Stimulated activated CD8-positive, alpha-beta memory T cell treated with anti-CD3 and anti-CD28 coated beads, Interleukin-15, amount 100 ng/mL, for 24 hours (primary cell): ENCODE results near the gene TMEM138.
A peak's percentile ranks its signal among the peaks of the same experiment; 100 is the strongest.

ENCODE experiments used
- DNase-seq: peaks from one replicate; pipeline ENCODE4 v3.0.0-alpha.2; 2020; ENCODE audit warnings: low read depth

The TMEM138 gene

GRCh38 chr11:61342207-61342803 lies 19.9 kb upstream of the TMEM138 start:
- DNase-seq, result no peak

GRCh38 chr11:61343792-61344745 lies 18.1 kb upstream of the TMEM138 start:
- no peak for DNase-seq

DNA sequence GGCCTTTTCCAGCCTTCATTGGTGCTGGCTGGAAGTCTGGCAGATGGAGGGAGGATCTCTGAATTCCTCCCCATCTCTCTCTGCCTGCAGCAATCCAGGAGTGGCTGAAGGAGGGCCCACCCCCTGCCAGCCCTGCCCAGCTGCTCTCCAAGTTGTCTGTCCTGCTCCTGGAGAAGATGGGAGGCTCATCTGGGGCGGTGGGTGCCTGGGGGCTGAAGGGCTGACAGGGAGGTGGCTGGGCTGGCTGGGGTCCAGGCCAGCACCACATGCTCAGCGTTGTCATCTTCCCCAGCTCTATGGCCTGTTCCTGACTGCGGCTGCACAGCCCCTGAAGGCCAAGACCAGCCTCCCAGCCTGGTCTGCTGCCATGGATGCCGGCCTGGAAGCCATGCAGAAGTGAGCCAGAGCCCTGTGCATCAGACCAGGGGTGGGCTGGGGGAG lies 17.0 kb upstream of the TMEM138 start:
- no peak for DNase-seq

DNA sequence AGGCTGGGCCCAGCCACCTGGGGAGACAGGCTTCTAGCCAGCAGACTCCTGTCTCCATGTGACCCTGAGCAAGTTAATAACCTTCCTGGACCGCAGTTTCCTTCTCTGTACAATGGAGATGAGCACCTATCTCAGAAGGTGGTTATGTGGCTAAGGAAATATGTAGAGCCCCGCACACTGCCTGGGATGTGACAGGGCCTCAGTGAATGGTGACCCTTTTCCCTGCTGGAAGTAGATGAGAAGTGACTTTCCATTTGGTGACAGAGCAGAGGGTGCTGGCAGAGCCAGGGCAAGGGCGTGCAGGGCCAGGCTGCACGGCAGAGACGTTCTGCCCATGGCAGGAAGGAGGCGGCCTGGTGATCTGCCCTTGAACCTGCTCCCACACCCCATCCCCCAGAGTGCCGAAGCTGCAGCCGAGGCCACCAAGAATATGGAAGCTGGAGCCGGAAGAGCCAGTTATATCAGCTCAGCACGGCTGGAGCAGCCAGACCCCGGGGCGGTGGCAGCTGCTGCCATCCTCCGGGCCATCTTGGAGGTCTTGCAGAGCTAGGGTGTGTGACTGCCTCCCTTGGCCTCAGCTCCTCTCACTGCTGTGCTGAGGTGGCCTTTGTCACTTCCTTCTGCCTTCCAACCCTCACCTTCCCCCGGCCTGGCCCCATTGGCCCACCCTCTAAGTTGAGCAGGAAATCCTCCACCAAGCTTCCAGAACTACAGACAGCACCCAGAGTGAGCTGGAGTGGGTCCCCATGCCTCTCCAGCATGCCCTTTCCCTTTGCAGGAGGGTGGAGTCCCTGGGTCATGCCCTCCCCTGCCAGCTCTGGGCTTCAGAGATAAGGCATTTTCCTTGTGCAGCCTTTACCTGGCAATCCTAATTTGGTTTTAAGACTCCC lies 16.0 kb upstream of the TMEM138 start:
- DNase-seq, result no peak

GRCh38 chr11:61347916-61348461 lies 14.2 kb upstream of the TMEM138 start:
- DNase-seq, result no peak

DNA sequence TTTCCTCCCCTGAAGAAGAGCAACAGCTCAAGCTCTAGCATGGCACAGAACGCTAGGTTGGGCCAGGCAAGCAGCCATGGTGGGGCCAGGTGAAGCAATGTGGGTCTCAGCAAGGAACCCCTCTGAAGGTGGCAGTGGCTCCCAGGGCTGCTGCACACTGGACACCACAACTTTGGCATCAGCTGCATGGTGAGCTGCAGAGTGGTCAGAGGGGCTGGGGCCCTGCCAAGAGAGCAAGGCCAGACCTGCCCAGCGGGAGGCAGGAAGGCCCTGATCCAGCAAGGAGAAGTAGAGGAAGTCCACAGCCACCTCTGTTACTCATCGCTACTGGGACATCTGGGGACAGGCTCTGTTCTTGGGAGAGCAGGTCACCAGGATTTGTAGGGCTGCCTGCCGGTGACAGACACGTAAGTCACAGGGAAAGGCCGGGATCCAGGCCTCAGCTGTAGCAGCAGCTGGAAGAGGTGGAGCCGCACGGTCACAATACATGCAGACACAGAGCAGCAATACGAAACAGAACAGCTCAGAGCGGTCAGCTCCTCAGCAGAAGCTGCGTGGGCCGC lies 12.9 kb upstream of the TMEM138 start:
- DNase-seq, result no peak

DNA sequence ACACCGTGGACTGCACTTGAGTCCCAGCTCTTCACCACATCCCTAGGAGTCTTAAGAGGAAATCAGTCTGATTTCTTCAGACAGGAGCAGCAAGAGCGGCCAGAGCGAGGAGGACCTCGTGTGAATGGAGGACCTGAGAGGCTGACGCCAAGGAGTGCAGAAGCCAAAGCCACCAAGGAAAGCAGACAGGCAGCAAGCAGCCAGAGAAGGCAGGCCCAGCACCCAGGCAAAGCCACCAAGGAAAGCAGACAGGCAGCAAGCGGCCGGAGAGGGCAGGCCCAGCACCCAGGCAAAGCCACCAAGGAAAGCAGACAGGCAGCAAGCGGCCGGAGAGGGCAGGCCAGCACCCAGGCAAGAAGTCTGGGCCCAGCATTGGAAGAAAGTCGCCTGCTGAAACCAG lies 12.3 kb upstream of the TMEM138 start:
- no peak for DNase-seq

GRCh38 chr11:61350336-61350735 lies 11.8 kb upstream of the TMEM138 start:
- DNase-seq, result no peak

- no peak for DNase-seq
Observed at GRCh38 chr11:61350803-61351202, 11.4 kb upstream of the TMEM138 start.

DNA sequence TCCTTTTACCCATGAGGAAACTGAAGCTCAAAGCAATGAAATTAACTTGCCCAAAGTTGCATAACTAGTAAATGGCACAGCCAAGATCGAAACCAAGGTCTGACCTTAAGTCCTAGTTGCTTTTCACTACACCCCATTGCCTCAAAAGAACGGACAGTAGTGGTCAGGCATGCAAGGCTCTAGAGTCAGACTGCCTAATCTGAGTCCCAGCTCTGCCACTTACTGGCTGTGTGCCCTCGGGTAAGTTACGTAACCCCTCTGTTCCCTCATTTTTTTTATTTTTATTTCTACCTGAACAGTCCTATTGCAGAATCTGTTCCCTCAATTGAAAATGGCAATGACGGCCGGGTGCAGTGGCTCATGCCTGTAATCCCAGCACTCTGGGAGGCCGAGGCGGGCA lies 10.1 kb upstream of the TMEM138 start:
- DNase-seq, result no peak

- no peak for DNase-seq
Observed at GRCh38 chr11:61353131-61354067, 8.8 kb upstream of the TMEM138 start.

- no peak for DNase-seq
Observed at GRCh38 chr11:61354208-61354607, 8.0 kb upstream of the TMEM138 start.

DNA sequence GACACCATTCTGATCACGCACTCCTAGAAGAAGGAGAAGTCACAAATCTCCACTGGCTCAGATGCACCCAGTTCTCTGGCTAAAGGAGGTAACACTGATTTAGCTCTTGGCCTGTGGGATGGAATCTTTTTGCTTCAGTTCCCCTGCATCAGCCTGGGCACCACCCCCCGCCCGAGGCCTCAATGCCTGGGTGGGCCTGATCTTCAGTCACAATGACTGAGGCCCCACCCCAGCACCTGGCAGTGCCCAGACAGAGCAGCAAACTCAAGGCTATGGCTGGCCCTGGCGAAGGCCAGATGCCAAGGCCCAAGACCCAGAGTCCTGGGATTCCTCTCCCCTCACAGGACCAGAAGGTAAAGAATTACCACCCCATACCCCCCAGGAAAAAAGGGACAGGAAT lies 5.5 kb upstream of the TMEM138 start:
- DNase-seq, result no peak

- DNase-seq, result no peak
Observed at GRCh38 chr11:61357233-61357893, 4.8 kb upstream of the TMEM138 start.

DNA sequence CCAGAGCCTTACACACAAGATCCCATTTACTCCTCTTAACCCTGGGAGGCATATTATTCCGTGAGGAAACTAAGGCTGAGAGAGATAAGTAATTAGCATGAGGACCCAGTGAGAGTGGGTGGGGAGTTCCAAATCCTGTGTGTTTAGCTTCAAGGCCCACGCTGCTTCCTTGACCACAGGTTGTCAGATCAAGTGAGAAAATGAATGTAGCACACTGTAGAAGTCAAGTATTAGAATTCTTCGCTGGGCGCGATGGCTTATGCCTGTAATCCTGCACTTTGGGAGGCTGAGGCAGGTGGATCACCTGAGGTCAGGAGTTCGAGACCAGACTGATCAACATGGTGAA lies 4.3 kb upstream of the TMEM138 start:
- no peak for DNase-seq

GRCh38 chr11:61358566-61358965 lies 3.6 kb upstream of the TMEM138 start:
- DNase-seq, result no peak

DNA sequence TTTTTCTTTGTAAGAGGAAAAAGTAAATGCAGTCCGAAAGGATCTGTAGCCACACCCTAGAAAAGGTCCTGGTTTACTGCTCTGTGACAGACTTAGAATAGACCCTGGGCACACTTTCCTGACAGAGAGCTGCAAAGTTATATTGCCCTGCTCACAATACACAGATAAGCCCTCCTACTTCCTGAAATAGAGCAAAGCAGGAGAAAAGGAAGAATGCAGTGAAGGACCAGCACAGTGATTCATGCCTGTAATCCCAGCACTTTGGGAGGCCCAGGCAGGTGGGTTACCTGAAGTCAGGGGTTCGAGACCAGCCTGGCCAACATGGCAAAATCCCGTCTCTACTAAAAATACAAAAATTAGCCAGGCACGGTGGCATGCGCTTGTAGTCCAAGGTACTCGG lies 2.7 kb upstream of the TMEM138 start:
- no peak for DNase-seq

DNA sequence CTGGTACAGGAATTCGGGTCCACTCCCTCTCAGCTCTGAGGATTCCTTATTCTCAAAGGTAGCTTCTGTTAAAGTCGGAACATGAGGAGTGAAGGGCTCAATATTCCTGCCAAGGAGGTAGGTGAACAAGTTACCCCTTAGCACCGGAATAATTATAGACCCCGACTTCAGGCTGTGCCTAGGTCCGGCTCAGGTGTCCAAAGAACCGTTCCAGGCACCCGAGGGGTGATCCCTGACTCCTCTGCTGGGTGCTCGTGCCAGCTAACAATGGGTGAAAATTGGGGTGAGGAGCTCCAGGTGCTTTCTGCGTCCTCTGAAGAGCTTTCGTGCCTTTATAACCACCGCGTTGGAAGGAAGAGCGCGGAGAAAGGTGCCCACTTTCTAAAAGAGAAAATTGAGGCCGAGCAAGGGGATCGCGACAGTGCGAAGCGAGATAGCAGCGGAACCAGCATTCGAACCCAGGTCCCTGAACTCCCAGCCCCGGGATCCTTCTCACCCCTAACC lies 885 bp upstream of the TMEM138 start:
- peak; percentile 3 for DNase-seq

DNA sequence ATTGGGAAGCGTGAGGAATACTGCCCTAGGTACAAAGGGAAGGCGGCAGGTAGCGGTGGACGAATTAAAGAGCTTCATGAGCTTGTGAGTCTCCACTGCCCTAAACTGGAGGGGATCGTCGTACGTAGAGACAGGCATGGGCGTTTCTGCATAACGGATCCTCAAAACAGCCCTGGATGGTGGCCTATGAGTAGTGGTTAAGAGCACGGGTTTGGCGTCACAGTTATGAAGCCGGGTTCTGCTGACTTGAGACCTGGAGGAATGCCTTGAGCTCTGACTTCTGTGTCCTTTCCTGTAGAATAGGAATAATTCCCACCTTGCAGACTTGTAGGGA lies 335 bp downstream of the TMEM138 start:
- DNase-seq, result no peak

GRCh38 chr11:61364012-61364675 lies 2.0 kb downstream of the TMEM138 start:
- no peak for DNase-seq
